ENCODE data around the gene LRP6. TPM values are rescaled to one million over a fixed set of nuclear protein-coding genes. Genes with fewer than 3 reads are reported as not detected.
"Not testable (repeated sequence)": the region's sequence is repeated elsewhere in the genome, so short reads cannot be mapped to it uniquely, and the experiment has no call there.

LRP6 gene
- total RNA-seq, 1 donor from 2014 or later, result 29.3 TPM

DNA sequence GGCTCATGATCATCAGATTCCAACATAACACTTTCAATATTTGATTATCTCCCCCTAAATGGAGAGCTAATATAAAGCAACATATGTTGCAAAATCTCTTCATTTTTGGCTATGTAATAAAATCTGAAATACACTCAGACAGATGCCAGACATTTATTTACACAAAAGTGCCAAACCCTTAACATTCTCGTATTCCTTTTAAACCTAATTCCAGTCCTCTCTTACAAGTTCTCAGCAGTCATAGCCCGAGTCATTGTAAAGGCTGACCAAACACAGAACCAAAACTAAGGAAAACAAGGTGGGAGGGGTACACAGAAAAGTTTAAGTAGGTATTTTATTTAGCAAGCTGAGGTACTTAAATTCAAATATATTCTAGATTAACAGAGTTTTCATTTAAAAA lies 81.4 kb downstream of the LRP6 start:
- DNase-seq (ENCODE audit: extremely low read depth, low read depth, low spot score), result no peak

DNA sequence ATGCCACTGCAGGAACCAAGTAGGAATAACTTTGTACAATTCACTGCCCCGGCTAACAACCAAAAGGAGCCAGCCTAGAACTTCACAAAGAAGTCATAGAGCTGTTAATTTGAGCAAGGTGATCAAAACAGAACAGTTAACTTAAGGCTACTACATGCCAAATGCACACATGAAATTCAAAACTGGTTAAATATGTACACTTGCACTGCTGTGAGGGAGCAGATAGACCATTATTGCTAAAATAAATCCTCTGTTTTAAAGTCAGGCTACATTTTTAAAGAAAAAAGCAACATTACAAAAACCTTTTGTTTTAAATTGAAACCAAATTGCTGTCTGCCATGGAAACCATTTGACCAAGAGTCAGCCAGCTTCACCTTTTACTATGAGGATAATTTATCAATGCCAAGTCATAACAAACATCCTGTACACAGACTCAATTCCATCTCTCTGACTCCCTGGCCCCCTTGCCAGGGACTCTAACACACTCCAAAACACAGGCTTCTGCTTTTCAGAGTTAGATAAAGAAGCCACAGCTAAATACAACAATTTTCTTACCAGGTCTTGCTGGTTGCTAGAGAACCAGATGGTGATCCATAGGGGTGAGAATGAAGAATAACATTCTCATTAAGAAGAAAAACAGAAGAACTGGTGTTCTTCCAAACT lies 84.0 kb downstream of the LRP6 start:
- DNase-seq (ENCODE audit: extremely low read depth, low read depth, low spot score), result no peak

DNA sequence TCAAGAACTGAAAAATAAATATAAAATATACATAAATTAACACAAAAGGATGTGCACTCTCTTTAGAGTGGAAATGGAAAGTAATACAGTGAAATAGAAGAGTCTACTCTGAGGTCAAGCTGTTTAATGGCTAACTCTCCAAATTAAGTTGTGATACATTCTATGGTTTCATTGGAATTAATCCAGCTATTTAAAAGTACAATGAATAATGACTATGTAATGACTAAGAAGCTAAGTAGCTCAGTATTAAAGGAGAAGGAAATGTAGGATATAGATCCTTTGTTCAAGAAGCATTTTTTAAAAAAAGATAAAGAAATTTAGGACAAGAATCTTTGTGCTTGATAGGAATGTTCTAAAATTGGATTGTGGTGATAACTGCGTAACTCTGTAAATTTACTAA lies 85.3 kb downstream of the LRP6 start:
- DNase-seq (ENCODE audit: extremely low read depth, low read depth, low spot score), result no peak

DNA sequence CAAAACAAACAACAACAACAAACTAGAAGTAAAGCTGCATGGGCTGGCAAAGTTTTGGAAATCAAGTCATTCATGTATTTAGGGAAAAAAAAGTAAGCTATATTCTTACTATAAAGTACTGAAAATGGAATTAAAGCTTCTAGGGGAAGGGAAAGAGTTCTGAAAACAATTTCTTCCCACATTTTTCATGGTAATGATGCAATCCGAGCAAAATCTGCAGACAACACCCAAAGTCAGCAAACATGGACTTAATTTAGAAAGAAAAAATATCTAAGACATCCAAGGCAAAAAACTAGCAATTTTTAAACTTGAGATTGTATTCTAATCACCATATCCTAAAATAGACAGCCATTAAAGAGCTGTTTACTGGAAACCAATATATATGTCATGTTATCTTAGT lies 86.3 kb downstream of the LRP6 start:
- no peak for DNase-seq (ENCODE audit: extremely low read depth, low read depth, low spot score)

DNA sequence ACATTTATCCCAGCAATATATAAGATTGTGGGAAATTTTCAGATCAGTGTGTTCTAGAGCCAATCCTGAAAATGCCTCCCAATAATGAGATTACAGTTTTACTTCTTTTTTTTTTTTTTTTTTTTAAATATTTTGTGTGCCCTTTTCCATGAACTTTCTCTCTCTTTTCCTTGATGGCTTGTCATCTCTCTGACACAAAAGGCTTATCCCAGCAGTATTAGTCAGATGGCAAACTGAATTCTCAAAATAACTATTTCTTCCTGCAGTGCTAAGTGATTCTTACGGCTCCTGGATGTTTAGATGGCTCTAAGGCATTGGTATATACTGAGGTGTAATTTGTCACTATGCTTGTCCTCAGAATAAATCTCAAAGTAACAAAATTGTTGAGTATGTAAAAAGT lies 86.7 kb downstream of the LRP6 start:
- DNase-seq (ENCODE audit: extremely low read depth, low read depth, low spot score), result no peak

DNA sequence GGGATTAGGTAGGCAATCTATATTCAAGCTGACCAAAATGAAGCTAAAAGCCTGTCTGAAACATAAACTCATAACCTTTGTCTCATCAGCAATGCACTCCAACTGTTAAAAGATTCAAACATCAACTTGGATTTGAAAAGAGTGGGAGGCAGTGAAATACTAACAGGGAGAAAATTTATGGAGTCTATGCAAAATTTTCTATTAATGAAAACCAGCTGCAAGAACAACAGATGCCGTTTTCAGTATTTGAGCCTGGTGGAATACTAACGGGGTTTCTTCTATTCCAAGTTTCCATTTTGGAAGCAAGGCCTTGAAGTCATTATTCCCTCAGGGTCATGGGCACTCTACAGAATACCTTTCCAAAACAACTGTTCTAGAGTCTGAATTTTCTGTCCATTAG lies 88.3 kb downstream of the LRP6 start:
- no peak for DNase-seq (ENCODE audit: extremely low read depth, low read depth, low spot score)

DNA sequence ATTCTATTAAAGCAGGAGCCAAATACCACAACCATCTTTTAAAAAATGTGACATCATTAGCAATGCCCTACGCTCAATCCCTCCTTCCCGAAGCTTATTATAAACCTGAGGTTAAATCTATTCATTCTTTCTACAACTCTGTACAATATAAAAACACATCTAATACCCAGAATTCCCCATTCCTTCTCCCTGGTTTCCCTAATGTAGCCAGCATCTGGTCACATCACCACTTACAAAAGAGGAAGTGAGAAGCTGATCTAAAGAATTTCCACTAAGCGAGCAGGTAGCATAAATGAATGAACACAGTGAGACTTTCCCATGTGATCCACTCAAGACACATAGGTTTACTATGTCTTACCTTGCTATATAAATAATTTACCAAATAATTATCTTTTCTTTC lies 90.4 kb downstream of the LRP6 start:
- no peak for DNase-seq (ENCODE audit: extremely low read depth, low read depth, low spot score)

DNA sequence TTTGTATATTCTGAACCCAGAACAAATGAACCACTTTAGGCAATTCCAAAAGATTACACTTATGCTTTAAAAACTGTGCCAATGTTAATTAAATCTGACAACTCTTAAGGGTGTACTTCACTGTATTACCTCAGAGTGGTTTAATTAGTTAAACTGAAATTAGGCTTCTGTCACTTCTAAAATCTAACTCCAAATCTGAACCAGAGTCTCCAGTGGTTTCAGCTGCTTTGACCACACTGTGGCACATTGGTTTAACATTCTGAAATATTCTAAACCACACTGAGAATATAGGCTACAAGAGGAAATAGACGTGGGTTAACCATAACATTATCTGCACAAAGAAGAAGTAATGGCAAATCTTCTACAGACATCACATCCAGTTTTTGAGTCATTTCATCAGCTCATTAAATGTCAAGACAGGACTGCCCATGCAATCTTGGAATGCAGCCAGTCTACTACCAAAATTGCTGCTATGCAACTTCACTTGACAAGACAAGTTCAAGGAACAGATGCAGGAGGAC lies 94.8 kb downstream of the LRP6 start:
- no peak for DNase-seq (ENCODE audit: extremely low read depth, low read depth, low spot score)

DNA sequence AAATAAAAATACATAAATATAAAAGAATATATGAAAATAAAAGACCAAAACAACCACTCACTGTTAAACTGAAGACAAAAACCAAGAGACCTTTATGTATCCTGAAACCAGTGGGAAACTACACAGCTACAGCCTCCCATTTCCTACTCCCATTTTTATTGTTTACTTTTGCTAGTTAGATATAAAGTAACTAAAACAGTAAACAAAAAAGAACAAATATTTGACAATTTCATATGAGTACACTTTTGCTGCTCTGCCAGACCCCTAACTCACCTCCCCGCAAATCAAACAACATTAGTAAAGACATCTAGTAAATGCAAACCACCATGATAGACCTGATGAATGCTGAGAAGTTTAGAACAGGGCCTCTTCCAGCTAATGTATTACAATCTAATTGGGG lies 99.0 kb downstream of the LRP6 start:
- no peak for DNase-seq (ENCODE audit: extremely low read depth, low read depth, low spot score)

DNA sequence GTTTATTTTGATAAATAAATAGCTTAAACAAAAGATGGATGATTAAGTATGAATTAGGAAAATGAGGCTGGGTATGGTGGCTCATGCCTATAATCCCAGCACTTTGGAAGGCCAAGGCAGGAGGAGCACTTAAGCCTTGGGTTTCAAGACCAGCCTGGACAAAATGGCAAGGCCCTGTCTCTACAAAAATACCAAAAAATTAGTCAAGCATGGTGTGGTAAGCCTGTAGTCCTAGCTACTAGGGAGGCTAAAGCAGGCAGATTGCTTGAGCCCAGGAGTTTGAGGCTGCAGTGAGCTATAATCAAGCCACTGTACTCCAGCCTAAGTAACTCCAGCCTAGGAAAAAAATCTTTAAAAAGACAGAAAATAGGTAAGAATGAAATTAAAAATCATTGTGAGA lies 100.1 kb downstream of the LRP6 start:
- DNase-seq (ENCODE audit: extremely low read depth, low read depth, low spot score), result no peak

DNA sequence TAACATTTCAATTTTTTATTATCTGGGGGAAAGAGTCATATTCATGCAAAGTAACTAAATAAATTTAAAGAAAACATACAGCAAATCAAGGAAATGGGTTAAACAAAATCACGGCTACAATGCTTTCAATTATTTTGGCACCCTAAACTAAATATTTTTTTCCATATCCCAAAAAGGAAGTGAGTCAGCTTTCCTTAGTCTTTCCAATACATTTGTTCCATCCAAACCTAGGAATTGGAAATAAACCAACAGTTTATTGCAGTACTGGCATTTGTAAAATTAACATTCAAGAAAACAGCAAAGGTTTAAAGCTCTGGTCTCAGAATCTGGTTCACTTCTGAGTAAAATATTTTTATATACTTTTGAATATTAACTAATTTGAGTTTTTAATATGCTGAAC lies 106.9 kb downstream of the LRP6 start:
- DNase-seq (ENCODE audit: extremely low read depth, low read depth, low spot score), result no peak

DNA sequence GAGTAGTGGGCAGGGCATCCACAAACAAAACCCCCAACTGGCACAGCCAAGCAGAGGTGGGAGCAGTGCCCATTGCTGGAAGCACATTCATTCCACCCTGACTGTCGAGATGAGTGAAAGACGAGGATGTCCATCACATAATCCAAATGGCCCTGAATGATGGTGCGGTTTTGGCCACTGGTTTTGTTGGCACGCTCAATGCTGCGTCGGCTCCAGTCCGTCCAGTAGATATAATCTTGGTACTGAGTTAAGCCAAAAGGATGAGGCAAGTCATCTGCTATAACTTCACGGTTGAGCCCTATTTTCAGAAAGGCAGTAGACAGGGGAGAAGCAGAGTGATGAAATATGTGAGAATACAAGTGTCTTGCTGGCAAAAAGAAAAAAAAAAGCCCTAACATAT lies 108.0 kb downstream of the LRP6 start:
- no peak for DNase-seq (ENCODE audit: extremely low read depth, low read depth, low spot score)

DNA sequence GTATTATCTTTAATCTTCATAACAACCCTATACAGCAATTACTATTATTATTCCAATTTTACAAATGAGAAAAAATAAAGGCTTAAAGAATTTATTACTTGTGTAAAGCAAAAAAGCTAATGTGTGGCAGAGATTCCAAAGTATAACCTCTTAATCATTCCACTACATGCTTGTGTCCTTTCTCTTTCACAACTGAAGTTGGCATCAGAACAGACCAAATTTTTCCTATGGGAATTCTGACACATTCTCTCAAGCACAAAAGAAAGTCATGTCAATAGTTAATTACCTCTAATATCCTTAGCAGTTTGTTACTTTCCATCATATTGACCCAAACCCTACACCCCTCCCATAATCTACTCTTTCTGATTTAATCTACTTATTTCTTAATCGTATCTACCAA lies 109.4 kb downstream of the LRP6 start:
- DNase-seq (ENCODE audit: extremely low read depth, low read depth, low spot score), result no peak

DNA sequence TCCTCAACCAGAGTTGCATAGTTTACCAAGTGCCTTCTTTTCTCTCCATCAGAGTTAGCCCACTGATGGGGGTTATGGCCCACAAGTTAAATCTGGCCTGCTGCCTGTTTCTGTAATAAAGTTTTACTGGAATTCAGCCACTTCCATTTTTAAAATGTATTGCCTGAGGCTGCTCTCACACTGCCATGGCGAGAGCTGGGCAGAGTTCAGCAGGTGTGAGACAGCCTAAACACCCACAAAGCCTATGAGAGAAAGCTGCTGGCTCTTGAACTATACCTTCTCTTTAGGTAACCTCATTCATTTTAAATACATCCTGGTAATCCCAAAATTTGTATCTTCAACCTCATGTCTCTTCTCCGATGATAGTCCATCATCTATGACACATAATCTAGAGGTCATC lies 110.0 kb downstream of the LRP6 start:
- DNase-seq (ENCODE audit: extremely low read depth, low read depth, low spot score), result no peak

DNA sequence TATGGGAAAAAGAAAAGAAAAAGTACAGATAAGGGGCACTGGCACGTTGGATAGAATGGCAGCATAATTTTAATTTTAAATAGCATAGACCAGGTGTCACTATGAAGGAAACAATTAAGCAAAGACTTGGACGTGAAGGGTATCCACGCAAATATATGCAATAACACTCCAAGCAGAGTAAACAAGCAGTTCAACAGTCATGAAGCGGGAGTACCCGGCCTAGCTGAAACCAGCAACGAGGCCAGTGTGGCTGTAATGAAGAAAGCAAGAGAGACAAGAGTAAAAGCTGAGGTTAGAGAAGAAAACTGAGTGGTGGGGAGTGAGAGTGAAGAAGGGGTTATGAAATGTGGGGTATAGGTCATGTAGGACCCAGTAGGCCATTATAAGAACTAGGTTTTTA lies 110.7 kb downstream of the LRP6 start:
- DNase-seq (ENCODE audit: extremely low read depth, low read depth, low spot score), result no peak

DNA sequence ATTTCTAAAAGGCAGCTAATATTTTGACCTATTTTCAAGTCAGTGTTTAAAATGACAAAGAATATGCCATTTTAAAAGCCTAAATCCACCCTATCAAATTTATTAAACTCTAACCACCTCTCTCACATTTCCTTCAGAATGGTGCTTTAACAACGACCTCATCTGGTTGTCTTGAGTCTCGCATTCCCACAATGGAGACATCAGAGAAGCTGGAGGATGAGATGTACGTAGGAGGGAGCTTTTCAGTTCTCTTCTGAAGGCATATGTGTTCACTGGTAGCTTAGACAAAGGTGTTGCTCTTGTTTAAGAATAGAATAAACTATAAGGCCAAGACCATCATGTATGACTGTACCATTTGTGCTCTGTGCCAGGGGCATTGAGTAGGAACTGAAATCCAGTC lies 113.2 kb downstream of the LRP6 start:
- DNase-seq (ENCODE audit: extremely low read depth, low read depth, low spot score), result no peak

DNA sequence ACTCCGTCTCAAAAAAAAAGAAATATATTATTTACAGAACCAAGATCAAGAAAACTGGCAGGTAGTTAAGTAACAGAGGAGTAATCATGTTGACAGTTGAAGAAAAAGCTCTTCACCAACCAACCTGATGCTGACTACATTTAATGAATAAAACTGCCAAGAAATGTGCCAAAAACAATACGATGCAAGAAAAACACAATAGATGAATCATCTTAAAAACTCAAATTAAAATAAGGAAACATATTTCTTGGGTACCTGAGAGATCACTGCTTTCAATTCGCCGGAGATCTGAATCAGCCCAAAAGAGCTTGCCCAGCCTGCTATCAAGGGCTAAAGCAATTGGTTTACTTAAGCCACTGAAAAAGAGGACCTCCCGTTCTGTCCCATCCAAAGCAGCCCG lies 119.7 kb downstream of the LRP6 start:
- DNase-seq (ENCODE audit: extremely low read depth, low read depth, low spot score), result peak; percentile 27

DNA sequence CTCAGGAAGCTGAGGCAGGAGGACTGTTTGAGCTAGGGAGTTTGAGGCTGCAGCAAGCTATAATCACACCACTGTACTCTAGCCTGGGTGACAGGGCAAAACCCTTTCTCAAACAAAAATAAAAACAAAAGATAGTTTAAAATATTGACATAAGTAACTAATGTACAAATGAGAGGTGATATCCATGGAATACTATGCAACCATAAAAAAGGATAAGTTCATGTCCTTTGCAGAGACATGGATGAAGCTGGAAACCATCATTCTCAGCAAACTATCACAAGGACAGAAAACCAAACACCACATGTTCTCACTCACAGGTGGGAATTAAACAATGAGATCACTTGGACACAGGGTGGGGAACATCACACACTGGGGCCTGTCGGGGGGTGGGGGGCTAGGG lies 122.3 kb downstream of the LRP6 start:
- not testable (repeated sequence) for DNase-seq (ENCODE audit: extremely low read depth, low read depth, low spot score)

DNA sequence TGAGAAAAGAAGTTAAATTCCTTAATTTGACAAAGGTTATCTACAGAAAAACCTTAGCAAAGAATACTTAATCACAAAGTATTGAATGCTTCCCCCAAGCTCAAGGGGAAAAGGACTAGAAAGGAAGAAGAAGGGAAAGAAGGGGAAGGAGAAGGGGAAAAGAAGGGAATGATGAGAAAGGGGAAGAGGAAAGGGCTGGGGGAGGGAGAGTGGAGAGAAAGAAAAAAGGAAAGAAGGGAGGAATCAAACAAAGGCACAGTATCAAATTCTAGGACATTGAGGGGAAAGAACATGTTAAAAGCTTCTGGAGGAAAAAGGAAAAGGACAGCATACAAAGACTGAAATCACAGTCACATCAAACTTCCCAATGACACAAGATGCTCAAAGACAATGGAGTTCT lies 125.8 kb downstream of the LRP6 start:
- DNase-seq (ENCODE audit: extremely low read depth, low read depth, low spot score), result no peak

DNA sequence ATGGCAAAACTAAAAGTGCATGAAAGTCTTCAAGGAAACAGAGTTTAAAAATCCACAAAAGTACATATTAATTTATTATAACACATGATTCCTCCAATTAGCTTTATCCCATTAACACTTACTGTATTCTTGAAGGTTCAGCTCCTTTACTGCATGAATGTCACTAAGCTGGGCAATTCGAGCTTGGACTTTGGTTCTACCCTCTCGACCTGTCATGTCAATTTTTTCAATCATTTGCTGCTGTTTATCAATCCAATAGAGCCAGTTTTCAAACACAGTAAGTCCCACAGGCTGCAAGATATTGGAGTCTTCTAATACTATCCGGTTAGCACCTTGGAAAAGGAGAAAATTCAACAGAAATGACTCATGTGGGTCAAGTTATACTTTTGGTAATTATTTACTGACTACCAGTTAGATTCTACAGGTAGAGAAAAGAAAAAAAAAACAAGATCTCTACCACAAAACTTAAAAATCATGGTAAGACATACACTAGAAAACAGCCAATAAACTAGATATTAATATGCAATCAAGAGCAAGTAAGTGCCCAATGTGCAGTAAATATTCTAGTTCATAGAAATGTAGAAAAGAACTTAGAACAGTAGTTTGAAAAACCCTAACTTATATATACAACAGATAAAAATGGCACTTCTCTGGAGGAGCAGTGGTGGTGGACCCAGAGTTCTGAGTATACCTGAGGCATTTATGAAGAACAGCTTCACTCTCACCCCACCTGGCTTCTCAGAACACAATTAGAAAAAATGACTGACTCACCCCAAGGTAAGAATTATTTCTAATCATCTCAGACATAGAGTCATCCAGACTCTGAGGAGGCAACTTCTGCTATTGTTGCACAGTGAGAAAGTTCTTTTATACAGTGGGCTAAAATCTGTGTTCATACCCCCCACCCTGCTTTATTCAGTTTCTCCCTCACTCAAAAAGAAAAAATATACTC lies 128.4 kb downstream of the LRP6 start:
- DNase-seq (ENCODE audit: extremely low read depth, low read depth, low spot score), result no peak

DNA sequence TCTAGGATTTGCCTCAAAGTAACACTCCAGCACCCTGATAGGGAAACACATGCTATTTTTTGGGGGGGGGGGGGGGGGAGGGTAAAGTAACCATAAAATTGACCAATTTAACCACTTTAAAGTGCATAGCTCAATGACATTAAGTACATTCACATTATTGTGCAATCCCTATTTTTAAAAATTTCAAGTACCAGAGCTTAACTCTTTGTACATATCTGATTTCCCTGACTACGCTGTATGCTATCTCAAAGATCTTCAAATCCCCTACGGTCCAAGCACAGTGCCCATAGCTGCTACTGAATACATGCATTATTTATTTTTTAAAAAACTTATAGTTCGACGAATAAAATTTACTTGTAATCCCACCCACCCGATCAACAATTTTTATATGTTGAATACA lies 133.1 kb downstream of the LRP6 start:
- DNase-seq (ENCODE audit: extremely low read depth, low read depth, low spot score), result no peak

DNA sequence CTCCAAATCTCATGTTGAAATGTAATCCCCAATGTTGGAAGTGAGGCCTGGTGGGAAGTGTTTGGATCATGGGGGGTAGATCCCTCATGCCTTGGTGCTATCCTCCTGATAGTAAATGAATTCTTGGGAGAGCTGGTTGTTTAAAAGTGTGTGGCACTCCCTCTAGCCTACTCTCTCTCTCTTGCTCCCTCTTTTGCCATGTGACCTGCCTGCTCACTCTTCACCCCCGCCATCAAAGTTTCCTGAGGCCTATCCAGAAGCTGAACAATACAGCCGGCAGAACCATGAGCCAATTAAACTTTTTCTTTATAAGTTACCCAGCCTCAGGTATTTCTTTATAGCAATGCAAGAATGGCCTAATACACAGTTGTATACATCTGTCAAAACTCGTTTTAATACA lies 133.6 kb downstream of the LRP6 start:
- DNase-seq (ENCODE audit: extremely low read depth, low read depth, low spot score), result no peak
